ENCODE results near the gene NEK4.
"Not testable (repeated sequence)": the region's sequence is repeated elsewhere in the genome, so short reads cannot be mapped to it uniquely, and the experiment has no call there.

NEK4 gene

GRCh38 chr3:52779011-52779836 is 8.5 kb upstream of the NEK4 start:
- no peak overlapping the region for H3K27ac ChIP-seq (ENCODE audit: low read depth in 2 of 2, low read length in 2 of 2)
- no peaks in the 10 kb centered on the region for H3K9me3 ChIP-seq (ENCODE audit: control insufficient read depth in 2 of 2, low read length in 2 of 2)
- H3K4me3 ChIP-seq (ENCODE audit: low read length in 2 of 2), result no peak overlapping the region

DNA sequence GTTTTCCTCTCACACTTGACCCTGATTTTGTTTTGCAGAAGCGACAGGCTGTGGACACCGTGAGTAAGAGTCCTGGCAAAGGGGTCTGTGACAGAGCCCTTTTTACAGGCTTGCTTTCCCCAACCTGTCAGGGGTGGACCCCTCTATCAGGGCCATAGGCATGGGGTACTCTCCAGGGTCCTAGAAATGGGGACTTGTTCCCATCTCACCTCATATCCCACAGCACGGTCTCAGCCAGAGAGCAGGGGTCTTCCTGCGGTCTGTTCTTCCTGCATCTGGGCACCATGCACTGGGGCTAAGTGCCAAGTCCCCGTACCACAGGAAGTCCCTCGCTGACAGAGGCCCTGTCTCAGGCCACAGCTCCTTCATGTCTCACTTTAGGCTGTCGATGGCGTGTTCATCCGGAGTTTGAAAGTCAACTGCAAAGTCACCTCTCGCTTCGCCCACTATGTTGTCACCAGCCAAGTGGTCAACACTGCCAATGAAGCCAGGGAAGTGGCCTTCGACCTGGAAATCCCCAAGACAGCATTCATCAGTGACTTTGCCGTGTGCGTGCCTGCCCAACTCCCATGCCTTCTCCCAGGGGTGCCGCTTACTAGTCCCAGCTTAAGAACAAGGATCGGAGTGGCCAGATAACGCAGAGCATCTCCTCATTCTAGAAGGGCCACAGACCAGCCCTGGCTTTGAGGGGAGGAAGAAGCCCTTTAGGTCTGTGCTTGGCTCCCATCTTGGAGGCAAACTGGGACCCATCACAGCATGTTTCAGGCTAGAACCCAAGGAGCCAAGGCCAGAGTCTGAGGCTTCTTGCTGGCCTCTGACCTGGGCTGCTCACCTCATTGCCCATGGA is 7.4 kb upstream of the NEK4 start:
- Histone ChIP-seq H3K9ac (ENCODE audit: low read depth in 1 of 2, low read length in 2 of 2) (no peak overlapping the region), H3K4me3 (ENCODE audit: low read length in 2 of 2) (no peak overlapping the region), H3K27ac (ENCODE audit: low read depth in 2 of 2, low read length in 2 of 2) (no peak overlapping the region), H3K9me3 (ENCODE audit: control insufficient read depth in 2 of 2, low read length in 2 of 2) (no peaks in the 10 kb centered on the region), H3K4me1 (ENCODE audit: control insufficient read depth in 2 of 2, insufficient read depth in 2 of 2, low read length in 2 of 2) (no peaks in the 10 kb centered on the region), H3K27me3 (ENCODE audit: control insufficient read depth in 2 of 2, insufficient read depth in 2 of 2, low read length in 2 of 2) (peaks cover 0 to 3% of the 10 kb centered on the region in 2 donors), H3K36me3 (ENCODE audit: control insufficient read depth in 2 of 2, insufficient read depth in 2 of 2, low read length in 2 of 2) (no peaks in the 10 kb centered on the region)

More at GRCh38 chr3:52779011-52779836, 8.5 kb upstream of the NEK4 start:
- H3K27me3 ChIP-seq (ENCODE audit: control insufficient read depth in 2 of 2, insufficient read depth in 2 of 2, low read length in 2 of 2), result peaks cover 0 to 3% of the 10 kb centered on the region in 2 donors
- no peaks in the 10 kb centered on the region for H3K4me1 ChIP-seq (ENCODE audit: control insufficient read depth in 2 of 2, insufficient read depth in 2 of 2, low read length in 2 of 2)
- H3K9ac ChIP-seq (ENCODE audit: low read depth in 1 of 2, low read length in 2 of 2), result no peak overlapping the region
- no peaks in the 10 kb centered on the region for H3K36me3 ChIP-seq (ENCODE audit: control insufficient read depth in 2 of 2, insufficient read depth in 2 of 2, low read length in 2 of 2)

- H3K4me1 ChIP-seq (ENCODE audit: control insufficient read depth in 2 of 2, insufficient read depth in 2 of 2, low read length in 2 of 2), result no peaks in the 10 kb centered on the region
- no peak within 1 kb of the TSS for H3K27ac ChIP-seq (ENCODE audit: low read depth in 2 of 2, low read length in 2 of 2)
- no peaks in the 10 kb centered on the region for H3K36me3 ChIP-seq (ENCODE audit: control insufficient read depth in 2 of 2, insufficient read depth in 2 of 2, low read length in 2 of 2)
- no peak within 1 kb of the TSS for H3K9ac ChIP-seq (ENCODE audit: low read depth in 1 of 2, low read length in 2 of 2)
- no peak within 1 kb of the TSS for H3K4me3 ChIP-seq (ENCODE audit: low read length in 2 of 2)
- peaks cover 0 to 3% of the 10 kb centered on the region in 2 donors for H3K27me3 ChIP-seq (ENCODE audit: control insufficient read depth in 2 of 2, insufficient read depth in 2 of 2, low read length in 2 of 2)
- H3K9me3 ChIP-seq (ENCODE audit: control insufficient read depth in 2 of 2, low read length in 2 of 2), result no peaks in the 10 kb centered on the region
Observed at GRCh38 chr3:52777127-52777958, 6.6 kb upstream of the NEK4 start, which contains the start of gene ITIH1. ITIH1 (plus strand) TSS chr3:52777599; CDS start chr3:52777616, 17 bp downstream.

- H3K9ac ChIP-seq (ENCODE audit: low read depth in 1 of 2, low read length in 2 of 2); H3K4me1 ChIP-seq (ENCODE audit: control insufficient read depth in 2 of 2, insufficient read depth in 2 of 2, low read length in 2 of 2); H3K27me3 ChIP-seq (ENCODE audit: control insufficient read depth in 2 of 2, insufficient read depth in 2 of 2, low read length in 2 of 2); H3K36me3 ChIP-seq (ENCODE audit: control insufficient read depth in 2 of 2, insufficient read depth in 2 of 2, low read length in 2 of 2); H3K27ac ChIP-seq (ENCODE audit: low read depth in 2 of 2, low read length in 2 of 2); H3K4me3 ChIP-seq (ENCODE audit: low read length in 2 of 2); H3K9me3 ChIP-seq (ENCODE audit: control insufficient read depth in 2 of 2, low read length in 2 of 2): not testable (repeated sequence)
Observed at GRCh38 chr3:52776486-52776885, 5.7 kb upstream of the NEK4 start.

- Histone ChIP-seq H3K9ac (ENCODE audit: low read depth in 1 of 2, low read length in 2 of 2) (no peak overlapping the region), H3K27me3 (ENCODE audit: control insufficient read depth in 2 of 2, insufficient read depth in 2 of 2, low read length in 2 of 2) (no peaks in the 10 kb centered on the region), H3K4me1 (ENCODE audit: control insufficient read depth in 2 of 2, insufficient read depth in 2 of 2, low read length in 2 of 2) (peaks cover 0 to 3% of the 10 kb centered on the region in 2 donors), H3K36me3 (ENCODE audit: control insufficient read depth in 2 of 2, insufficient read depth in 2 of 2, low read length in 2 of 2) (no peaks in the 10 kb centered on the region), H3K9me3 (ENCODE audit: control insufficient read depth in 2 of 2, low read length in 2 of 2) (no peaks in the 10 kb centered on the region), H3K4me3 (ENCODE audit: low read length in 2 of 2) (no peak overlapping the region), H3K27ac (ENCODE audit: low read depth in 2 of 2, low read length in 2 of 2) (no peak overlapping the region)
Observed at GRCh38 chr3:52775877-52776276, 5.1 kb upstream of the NEK4 start.

DNA sequence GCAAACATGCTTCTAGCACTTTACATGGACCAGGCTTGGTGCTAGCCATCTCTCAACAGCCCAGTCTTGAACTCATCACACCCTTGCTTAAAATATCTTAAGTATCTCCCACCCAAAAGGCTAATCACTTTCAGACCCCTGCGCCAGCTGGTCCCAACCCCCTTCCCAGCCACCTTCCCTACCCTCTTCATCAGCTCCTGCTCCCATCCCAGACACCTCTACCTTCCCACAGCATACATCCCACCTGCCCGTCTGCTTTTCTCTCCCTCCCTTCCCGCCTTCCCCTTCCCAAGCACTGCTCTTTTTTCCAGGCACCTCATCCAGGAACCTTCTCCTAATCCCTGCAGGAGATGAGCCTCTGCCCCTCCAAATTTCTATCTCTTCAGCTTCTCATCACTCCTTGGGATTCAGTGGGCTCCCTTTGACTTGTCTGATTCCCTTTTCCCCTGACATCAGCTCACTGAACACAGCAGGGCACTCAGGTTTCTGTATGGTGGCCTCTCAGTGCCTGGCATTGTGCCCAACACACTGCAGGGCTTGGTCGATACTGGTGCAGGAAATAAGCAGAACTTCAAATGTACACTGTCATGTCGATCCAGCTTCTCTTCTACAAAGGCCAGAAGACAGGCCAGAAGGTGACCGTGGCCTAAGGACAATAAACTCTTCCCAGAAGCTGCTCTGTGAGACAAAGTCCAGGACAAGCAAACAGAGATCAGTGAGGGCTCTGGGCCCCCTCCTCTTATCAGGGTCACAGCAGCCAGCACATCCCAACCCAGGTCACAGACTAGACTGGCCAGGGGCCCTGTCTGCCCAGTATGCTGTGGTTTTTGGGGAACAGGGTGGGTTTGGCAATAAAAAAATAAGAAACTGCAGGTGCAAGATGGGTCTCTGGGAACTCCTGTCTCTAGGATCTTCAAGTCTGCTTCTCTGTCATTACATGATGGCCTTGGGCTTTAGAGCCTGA is 4.4 kb upstream of the NEK4 start:
- Histone ChIP-seq H3K36me3 (ENCODE audit: control insufficient read depth in 2 of 2, insufficient read depth in 2 of 2, low read length in 2 of 2) (no peaks in the 10 kb centered on the region), H3K4me1 (ENCODE audit: control insufficient read depth in 2 of 2, insufficient read depth in 2 of 2, low read length in 2 of 2) (peaks cover 0 to 3% of the 10 kb centered on the region in 2 donors), H3K27me3 (ENCODE audit: control insufficient read depth in 2 of 2, insufficient read depth in 2 of 2, low read length in 2 of 2) (no peaks in the 10 kb centered on the region), H3K4me3 (ENCODE audit: low read length in 2 of 2) (no peak overlapping the region), H3K27ac (ENCODE audit: low read depth in 2 of 2, low read length in 2 of 2) (no peak overlapping the region), H3K9ac (ENCODE audit: low read depth in 1 of 2, low read length in 2 of 2) (no peak overlapping the region), H3K9me3 (ENCODE audit: control insufficient read depth in 2 of 2, low read length in 2 of 2) (no peaks in the 10 kb centered on the region)

DNA sequence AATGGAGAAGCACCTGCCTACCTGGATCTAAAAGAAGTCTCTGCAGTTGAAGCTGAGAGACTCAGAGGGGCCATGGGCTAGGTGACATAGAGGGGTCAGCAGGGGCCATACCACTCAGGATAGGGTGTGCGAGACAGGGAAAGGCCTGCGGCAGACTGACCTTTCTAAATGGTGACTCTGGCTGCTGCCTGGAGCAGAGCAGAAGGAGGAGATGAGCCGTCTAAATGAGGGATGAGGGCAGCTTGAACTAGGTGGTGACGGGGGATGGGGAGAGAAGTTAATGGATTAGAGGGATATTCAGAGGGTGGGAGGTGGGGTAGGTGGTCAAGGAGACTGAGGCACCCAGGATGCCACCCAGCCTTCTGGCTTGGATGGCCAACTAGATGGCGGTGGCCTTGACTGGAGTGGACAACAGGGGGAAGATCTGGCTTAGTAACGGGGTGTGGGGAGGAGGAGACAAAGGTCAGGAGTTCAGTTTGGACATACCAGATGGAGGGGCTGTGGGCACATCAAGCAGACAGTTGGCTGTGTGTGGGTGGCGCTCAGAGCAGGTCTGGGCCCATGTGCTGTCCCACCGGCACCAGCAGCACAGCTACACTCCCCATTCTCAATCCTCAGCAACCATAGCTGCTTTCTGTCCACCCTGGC is 3.5 kb upstream of the NEK4 start:
- Histone ChIP-seq H3K36me3 (ENCODE audit: control insufficient read depth in 2 of 2, insufficient read depth in 2 of 2, low read length in 2 of 2) (no peaks in the 10 kb centered on the region), H3K27ac (ENCODE audit: low read depth in 2 of 2, low read length in 2 of 2) (no peak overlapping the region), H3K9ac (ENCODE audit: low read depth in 1 of 2, low read length in 2 of 2) (no peak overlapping the region), H3K9me3 (ENCODE audit: control insufficient read depth in 2 of 2, low read length in 2 of 2) (no peaks in the 10 kb centered on the region), H3K4me1 (ENCODE audit: control insufficient read depth in 2 of 2, insufficient read depth in 2 of 2, low read length in 2 of 2) (peaks cover 5 to 9% of the 10 kb centered on the region in 2 donors), H3K27me3 (ENCODE audit: control insufficient read depth in 2 of 2, insufficient read depth in 2 of 2, low read length in 2 of 2) (no peaks in the 10 kb centered on the region), H3K4me3 (ENCODE audit: low read length in 2 of 2) (no peak overlapping the region)

DNA sequence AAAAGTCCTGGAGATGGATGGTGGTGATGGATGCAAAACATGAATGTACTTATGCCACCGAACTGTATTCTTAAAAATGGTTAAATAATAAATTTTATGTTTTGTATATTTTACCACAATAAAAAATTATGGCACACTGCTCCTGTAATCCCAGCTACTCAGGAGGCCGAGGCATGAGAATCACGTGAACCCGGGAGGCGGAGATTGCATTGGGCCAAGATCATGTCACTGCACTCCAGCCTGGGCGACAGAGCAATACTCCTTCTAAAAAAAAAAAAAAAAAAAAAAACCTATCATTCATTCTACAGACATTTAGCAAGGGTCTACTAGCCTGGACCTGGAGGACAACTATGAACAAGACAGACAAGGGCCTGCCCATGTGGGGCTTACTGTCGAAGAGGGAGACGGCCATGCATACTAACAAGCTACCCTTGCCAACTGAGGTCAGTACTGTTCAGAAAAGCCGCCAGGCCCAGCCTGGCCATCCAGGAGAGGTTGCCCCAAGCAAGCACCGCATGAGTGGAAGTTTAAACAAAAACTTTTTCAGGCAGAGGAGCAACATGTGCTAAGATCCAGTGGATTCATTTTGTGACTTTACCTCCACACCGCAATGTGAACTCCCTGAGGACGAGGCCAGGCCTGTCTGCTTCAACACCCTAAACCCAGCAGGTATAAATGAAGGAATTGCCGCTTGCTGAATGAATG is 2.8 kb upstream of the NEK4 start:
- Histone ChIP-seq H3K36me3 (ENCODE audit: control insufficient read depth in 2 of 2, insufficient read depth in 2 of 2, low read length in 2 of 2) (no peaks in the 10 kb centered on the region), H3K27ac (ENCODE audit: low read depth in 2 of 2, low read length in 2 of 2) (no peak overlapping the region), H3K27me3 (ENCODE audit: control insufficient read depth in 2 of 2, insufficient read depth in 2 of 2, low read length in 2 of 2) (no peaks in the 10 kb centered on the region), H3K9me3 (ENCODE audit: control insufficient read depth in 2 of 2, low read length in 2 of 2) (no peaks in the 10 kb centered on the region), H3K9ac (ENCODE audit: low read depth in 1 of 2, low read length in 2 of 2) (no peak overlapping the region), H3K4me3 (ENCODE audit: low read length in 2 of 2) (no peak overlapping the region), H3K4me1 (ENCODE audit: control insufficient read depth in 2 of 2, insufficient read depth in 2 of 2, low read length in 2 of 2) (peaks cover 5 to 9% of the 10 kb centered on the region in 2 donors)
